Measurements from ENCODE around the gene REEP1. TPM values are rescaled to one million over a fixed set of nuclear protein-coding genes. Genes with fewer than 3 reads are reported as not detected.
A peak's percentile ranks its signal among the peaks of the same experiment; 100 is the strongest.

The REEP1 gene
- total and polyA plus RNA-seq, 9 of the 15 experiments (the other 6 are each of a cell fraction or from before 2014, with no cell fraction given) = 0.11 to 0.67 (median 0.13) TPM

DNA sequence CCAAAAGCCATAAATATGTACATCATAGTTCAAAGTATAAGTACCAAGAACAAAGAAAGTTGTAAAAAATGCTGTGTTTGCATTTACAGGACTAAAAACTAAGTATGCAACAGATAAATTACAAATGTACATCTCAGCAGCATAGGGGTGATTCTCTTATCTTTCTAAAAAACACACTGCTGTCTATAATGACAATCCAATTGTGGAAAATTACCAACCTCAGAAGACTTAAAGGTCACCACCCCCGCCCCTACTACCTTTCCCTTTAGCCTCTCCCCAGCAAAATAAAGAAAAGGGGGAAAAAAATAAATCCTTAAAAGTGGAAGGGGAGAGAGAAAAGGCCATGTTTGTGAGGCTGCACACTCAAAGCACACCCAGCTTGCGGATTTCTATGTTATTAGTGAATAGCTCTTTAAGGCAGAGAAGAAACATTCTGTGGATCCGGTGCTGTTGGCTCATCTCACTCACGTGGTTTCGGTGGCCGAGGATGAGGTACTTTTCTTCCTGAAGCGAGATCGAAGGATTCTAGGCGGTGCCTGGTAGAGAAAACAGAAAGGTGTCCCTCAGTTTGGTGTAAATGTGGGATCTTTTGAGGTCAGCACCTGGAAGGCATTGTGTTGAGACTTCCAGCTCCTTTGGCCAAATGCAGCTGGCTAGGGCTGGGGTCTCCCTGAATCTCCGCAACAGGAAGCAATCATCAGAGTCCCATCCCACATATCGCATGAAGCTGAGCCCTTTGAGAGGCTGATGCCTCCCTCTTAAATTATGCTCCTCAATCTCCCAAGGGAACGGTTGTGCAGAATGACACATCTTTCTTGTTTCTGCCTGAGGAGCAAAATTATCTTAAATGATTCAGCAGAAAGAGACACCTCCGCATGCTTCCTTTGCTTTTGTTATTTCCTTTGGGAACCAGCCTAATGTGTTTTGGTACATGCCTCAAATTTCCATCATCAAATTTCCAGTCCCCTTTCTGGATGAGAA lies 120.6 kb downstream of the REEP1 start (continued):
- TF ChIP-seq, protein P1, sequence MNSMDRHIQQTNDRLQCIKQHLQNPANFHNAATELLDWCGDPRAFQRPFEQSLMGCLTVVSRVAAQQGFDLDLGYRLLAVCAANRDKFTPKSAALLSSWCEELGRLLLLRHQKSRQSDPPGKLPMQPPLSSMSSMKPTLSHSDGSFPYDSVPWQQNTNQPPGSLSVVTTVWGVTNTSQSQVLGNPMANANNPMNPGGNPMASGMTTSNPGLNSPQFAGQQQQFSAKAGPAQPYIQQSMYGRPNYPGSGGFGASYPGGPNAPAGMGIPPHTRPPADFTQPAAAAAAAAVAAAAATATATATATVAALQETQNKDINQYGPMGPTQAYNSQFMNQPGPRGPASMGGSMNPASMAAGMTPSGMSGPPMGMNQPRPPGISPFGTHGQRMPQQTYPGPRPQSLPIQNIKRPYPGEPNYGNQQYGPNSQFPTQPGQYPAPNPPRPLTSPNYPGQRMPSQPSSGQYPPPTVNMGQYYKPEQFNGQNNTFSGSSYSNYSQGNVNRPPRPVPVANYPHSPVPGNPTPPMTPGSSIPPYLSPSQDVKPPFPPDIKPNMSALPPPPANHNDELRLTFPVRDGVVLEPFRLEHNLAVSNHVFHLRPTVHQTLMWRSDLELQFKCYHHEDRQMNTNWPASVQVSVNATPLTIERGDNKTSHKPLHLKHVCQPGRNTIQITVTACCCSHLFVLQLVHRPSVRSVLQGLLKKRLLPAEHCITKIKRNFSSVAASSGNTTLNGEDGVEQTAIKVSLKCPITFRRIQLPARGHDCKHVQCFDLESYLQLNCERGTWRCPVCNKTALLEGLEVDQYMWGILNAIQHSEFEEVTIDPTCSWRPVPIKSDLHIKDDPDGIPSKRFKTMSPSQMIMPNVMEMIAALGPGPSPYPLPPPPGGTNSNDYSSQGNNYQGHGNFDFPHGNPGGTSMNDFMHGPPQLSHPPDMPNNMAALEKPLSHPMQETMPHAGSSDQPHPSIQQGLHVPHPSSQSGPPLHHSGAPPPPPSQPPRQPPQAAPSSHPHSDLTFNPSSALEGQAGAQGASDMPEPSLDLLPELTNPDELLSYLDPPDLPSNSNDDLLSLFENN (IDR thresholded peaks at IDR 0.05; ENCODE audit: low read depth in 2 of 2, low read length in 2 of 2) = peak in 1 of 2 experiments; percentile 27; a peak in 1 of 4 replicates
- TF ChIP-seq ESRRA (IDR thresholded peaks at IDR 0.05; ENCODE audit: borderline replicate concordance, low read depth) = no peak
- no peak for TF ChIP-seq RBM14 (IDR thresholded peaks at IDR 0.05; ENCODE audit: borderline replicate concordance, insufficient read depth, low read depth, low read length)
- peak; percentile 98 for TF ChIP-seq MAFG (tag; conservative IDR thresholded peaks at IDR 0.05)
- TF ChIP-seq CBFA2T3 (IDR thresholded peaks at IDR 0.05) = peak; percentile 90
- TF ChIP-seq ZNF232 (CRISPR knock-in tag; IDR thresholded peaks at IDR 0.05) = no peak
- TF ChIP-seq SRSF9 (IDR thresholded peaks at IDR 0.05; ENCODE audit: borderline replicate concordance, low read depth, low read length) = no peak
- TF ChIP-seq, protein P2, sequence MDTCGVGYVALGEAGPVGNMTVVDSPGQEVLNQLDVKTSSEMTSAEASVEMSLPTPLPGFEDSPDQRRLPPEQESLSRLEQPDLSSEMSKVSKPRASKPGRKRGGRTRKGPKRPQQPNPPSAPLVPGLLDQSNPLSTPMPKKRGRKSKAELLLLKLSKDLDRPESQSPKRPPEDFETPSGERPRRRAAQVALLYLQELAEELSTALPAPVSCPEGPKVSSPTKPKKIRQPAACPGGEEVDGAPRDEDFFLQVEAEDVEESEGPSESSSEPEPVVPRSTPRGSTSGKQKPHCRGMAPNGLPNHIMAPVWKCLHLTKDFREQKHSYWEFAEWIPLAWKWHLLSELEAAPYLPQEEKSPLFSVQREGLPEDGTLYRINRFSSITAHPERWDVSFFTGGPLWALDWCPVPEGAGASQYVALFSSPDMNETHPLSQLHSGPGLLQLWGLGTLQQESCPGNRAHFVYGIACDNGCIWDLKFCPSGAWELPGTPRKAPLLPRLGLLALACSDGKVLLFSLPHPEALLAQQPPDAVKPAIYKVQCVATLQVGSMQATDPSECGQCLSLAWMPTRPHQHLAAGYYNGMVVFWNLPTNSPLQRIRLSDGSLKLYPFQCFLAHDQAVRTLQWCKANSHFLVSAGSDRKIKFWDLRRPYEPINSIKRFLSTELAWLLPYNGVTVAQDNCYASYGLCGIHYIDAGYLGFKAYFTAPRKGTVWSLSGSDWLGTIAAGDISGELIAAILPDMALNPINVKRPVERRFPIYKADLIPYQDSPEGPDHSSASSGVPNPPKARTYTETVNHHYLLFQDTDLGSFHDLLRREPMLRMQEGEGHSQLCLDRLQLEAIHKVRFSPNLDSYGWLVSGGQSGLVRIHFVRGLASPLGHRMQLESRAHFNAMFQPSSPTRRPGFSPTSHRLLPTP (IDR thresholded peaks at IDR 0.05; ENCODE audit: borderline replicate concordance, extremely low read depth, insufficient read length) = no peak
- no peak for TF ChIP-seq KDM5B (IDR thresholded peaks at IDR 0.05; ENCODE audit: insufficient replicate concordance, low read depth, low read length)
- no peak for TF ChIP-seq HDGF (IDR thresholded peaks at IDR 0.05)
- TF ChIP-seq ZBTB8A (IDR thresholded peaks at IDR 0.05; ENCODE audit: partially characterized antibody) = no peak
- TF ChIP-seq, protein P3, sequence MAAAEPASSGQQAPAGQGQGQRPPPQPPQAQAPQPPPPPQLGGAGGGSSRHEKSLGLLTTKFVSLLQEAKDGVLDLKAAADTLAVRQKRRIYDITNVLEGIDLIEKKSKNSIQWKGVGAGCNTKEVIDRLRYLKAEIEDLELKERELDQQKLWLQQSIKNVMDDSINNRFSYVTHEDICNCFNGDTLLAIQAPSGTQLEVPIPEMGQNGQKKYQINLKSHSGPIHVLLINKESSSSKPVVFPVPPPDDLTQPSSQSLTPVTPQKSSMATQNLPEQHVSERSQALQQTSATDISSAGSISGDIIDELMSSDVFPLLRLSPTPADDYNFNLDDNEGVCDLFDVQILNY (CRISPR knock-in tag; IDR thresholded peaks at IDR 0.05) = no peak
- no peak for TF ChIP-seq PHF20 (IDR thresholded peaks at IDR 0.05; ENCODE audit: partially characterized antibody)
- TF ChIP-seq FOXA3 (CRISPR knock-in tag; conservative IDR thresholded peaks at IDR 0.05 in 1 of 2, IDR thresholded peaks at IDR 0.05 in 1 of 2) = no peak
- no peak for TF ChIP-seq MXI1 (IDR thresholded peaks at IDR 0.05; ENCODE audit: low read depth, low read length)
- TF ChIP-seq FOS (IDR thresholded peaks at IDR 0.05; ENCODE audit: extremely low read depth, insufficient read length) = no peak
- TF ChIP-seq NCOR1 (IDR thresholded peaks at IDR 0.05) = peak; percentile 76
- TF ChIP-seq, protein P4, sequence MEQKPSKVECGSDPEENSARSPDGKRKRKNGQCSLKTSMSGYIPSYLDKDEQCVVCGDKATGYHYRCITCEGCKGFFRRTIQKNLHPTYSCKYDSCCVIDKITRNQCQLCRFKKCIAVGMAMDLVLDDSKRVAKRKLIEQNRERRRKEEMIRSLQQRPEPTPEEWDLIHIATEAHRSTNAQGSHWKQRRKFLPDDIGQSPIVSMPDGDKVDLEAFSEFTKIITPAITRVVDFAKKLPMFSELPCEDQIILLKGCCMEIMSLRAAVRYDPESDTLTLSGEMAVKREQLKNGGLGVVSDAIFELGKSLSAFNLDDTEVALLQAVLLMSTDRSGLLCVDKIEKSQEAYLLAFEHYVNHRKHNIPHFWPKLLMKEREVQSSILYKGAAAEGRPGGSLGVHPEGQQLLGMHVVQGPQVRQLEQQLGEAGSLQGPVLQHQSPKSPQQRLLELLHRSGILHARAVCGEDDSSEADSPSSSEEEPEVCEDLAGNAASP (IDR thresholded peaks at IDR 0.05) = no peak
